GM18517 (cell line): ENCODE results near the gene THEM5.

Source experiments
- ATAC-seq: cut with Tn5 transposase; IDR thresholded peaks from one replicate; pipeline ENCODE4 v1.9.1; 2021; ENCODE audit warnings: mild to moderate bottlenecking, moderate library complexity; ENCODE audit not compliant: unreplicated experiment

The THEM5 gene

DNA sequence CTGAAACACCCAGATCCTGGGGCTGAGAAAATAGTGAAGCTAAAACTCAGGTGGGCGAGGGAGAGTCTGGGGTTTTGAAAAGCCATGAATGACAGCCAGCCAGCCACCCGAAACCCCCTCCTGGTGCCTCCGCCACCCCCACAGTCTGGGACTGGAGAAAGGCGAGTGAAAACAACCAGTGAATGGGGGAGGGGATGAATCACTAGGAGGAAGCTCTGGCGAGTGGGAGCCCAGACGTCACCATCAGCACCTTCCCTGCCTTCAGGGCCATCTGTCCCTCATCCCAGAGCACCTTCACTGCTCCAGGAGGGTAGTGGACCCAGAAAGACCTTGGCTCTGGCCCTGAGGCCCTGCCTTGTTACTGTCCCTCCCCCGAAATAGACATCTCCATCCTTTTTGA lies 31.1 kb downstream of the THEM5 start:
- no peak for ATAC-seq

GRCh38 chr1:151820940-151821339 lies 32.6 kb downstream of the THEM5 start:
- no peak for ATAC-seq

- no peak for ATAC-seq
Observed at GRCh38 chr1:151819976-151820623, 33.4 kb downstream of the THEM5 start.

GRCh38 chr1:151819227-151819835 lies 34.2 kb downstream of the THEM5 start:
- no peak for ATAC-seq

- no peak for ATAC-seq
Observed at GRCh38 chr1:151817353-151817730, 36.2 kb downstream of the THEM5 start.

DNA sequence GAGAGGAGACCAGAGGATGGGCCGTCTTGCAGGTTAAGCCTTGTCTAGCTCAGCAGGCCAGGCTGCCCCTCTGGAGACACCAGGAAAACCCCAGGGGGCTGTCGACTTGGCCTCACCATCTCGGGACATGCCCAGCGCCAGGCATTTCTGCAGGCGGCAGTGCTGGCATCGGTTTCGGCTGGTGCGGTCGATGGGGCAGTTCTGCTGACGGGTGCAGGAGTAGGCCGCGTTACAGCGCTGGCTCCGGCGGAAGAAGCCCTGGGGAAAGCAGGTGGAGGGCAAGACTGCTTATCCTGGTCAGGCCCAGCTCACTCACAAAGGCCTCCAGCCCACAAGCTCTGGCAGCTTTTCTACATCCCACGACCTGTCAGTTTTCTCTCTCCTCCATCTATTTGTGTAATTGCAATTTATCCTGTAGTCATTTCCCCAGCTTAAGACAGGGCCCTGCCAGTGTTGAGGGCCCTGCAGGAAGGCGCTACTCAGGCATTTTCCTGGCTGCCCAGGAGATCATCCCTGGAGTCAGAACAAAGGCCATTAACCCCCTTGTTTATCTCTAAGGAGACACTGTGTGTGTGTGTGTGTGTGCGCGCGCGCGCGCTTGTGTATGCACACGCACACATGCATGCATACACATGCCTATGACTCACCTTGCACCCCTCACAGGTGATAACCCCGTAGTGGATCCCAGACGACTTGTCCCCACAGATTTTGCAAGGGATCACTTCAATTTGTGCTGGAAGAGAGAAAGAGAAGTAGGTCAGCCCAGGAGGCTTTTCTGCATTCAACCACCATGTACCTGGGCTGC lies 36.8 kb downstream of the THEM5 start:
- ATAC-seq: no peak

DNA sequence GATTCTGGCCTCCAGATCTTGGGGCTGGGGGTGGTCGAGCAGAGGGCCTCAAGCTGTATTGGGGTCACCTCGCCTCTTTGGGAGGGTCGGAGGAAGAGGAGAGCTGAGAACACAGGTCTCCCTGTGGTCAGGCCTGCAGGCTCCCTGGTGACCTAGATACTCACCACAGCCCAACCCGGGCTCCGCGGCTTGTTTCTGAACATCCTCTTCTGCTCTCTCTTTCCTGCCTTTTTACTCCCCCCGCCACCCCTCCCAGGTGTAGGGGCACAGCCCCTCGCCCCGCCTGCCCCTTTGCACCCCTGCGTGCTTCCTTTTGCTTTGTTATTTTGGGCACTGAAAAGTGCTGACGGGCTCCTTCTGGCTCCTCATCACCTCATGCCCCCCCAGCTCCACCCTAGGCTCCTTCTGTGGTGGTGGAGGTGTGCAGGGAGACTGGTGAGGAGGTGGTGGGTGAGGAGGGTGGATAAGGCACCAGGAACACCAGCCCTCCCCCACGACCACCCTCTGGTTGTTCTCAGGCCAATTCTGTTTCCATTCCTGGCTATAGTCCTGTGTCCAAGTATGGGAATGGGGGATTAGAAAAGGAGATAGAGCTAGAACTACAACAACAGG lies 37.7 kb downstream of the THEM5 start:
- ATAC-seq: no peak

- ATAC-seq: no peak
Observed at GRCh38 chr1:151814971-151815545, 38.5 kb downstream of the THEM5 start.

DNA sequence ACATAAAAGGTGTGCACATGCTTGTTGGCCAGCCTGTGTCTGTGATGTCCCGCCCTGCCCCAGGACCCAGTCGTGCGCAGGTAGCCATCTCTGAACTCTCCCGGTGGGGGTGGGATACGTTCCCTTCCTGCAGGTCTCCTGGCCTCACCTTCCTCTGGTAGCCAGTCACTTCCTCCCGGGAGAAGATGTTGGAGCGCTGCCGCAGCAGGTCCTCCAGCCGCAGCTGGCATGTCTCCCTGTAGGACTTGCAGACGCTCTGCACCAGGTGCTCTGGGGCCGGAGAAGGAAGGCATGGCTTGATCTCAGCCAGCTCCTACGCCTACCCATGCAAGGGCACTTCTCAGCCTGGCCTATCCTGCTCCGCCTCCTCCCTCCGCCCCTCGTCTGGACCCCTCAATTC lies 39.1 kb downstream of the THEM5 start:
- ATAC-seq: no peak

DNA sequence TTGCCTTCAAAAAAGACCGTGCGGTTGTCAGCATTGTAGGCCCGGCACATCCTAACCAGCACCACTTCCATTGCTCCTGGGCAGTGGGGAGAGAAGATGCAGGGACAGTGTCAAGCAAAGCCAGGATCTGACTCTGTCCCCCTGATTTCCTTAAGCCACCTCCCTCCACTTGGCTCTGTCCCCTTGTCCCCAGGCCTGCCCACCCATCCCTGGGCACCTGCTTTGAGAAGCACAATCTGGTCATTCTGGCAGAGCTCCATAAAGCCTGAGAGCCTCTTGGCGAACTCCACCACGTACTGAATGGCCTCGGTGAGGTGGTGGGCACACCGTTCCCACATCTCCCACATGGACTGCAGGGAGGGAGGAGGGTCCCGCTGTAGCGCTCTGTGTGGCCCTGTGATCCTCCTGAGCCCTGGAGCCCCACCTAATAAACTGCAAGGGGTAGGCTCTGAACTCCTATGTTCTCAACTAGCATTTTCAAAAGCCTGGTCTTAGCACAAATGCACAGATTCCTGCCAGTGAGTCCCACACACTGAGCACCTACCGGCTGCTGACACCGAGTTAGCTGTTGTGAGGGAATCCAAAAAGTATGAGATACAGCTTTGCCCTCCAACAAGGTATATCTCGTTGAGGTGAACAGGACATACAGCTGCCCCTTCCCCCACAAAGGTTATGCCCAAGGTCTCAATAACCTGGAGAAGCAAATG lies 40.1 kb downstream of the THEM5 start:
- ATAC-seq: no peak

- ATAC-seq: no peak
Observed at GRCh38 chr1:151811181-151811580, 42.3 kb downstream of the THEM5 start.

DNA sequence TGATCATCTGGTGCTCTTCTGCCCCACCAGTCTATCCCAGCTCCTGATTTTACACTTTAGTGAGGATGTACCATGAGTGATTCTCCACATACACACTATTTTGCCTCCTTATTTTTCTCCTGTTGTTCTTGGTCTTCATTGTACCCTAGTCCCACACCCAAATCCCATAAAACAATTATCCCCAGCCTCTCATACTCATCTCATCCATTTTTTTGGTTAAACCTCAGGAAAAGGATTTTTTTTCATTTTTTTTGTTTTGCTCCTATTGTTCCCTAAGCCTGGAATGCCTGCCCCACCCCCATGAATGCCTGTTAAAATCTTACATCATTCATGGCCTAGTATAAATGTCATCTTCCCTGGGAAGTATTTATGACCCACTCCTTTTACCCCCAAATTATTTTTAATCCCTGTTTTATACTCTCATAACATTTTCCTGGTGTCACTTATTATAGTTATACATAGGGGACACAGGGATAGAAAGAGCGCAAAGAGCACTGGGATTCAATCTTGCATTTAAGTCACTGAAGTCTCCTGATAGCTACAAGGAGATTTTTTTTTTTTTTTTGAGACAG lies 43.4 kb downstream of the THEM5 start:
- ATAC-seq: no peak

GRCh38 chr1:151809290-151809984 lies 44.1 kb downstream of the THEM5 start:
- ATAC-seq: no peak

DNA sequence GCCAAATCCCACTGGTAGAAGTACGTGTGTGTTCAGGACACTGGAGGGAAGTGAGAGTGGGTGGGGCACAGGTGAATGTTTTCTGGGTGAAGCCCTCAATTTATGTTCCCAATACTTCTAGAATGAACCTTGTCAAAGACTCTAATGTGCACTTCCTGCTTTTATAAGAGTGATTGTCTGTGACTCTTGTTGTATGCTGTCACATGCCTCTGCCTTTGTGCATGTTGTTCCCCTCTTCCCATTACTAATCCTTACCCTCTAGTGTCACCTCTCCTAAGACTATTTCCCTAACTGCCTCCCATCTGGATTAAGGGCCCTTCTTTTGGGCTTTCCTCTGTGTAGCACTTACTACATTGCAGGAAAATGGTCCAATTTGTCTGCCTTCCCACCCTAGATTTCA lies 45.7 kb downstream of the THEM5 start:
- ATAC-seq: no peak

DNA sequence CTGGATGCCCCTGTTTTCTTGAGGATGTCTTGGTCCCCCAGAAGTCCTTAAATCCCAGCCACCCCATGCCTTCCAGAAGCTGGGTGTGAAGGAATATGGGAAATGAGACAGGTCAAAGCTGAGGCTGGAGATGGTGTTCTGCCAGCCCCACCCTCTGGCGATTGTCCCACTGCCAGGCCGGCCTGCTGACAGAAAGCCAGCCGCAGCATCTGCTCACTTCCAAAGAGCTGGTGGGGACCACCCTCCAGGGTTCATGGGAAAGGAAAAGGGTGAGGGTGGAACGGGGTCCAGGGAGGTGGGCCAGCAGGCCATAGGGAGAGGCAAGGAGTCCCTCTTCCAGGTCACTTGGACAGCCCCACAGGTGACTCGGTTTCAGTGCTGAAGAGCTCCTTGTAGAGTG lies 46.4 kb downstream of the THEM5 start:
- no peak for ATAC-seq

GRCh38 chr1:151806170-151806569 lies 47.3 kb downstream of the THEM5 start:
- ATAC-seq: no peak

DNA sequence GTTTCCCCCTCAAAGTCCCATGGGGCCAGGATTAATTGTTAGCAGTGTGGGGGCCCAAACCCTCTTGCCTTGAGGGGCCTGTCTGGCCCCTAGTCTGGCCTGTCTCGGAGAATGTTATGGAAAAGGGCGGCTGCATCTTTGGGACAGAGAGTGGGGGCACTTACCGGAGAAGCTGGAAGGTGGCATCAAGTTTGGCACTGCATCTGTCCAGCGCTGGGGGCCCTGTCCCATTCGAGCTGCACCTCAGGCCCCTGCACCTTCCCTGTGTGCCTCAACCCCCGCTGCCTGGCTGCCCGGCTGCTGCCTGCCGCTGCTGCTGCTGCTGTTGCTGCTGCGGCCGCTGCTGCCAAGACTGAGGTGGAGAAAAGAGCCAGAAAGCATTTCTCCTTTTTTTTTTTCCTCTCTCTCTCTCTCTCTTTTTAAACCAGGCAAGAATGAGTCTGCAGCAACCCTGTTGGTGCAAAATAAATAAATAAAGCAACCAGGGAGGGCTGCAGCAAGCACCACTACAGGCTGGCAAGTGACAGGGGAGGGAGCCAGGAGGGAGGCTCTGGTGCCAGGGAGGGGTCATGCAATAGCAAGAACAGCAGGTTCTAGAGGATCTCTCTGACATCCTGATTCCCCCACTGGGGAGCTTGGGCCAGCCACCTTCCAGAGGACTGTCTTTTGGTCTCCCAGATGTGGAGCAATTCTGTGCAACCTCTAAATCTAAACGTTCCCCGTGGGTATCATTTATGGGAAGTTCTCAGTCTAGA lies 48.3 kb downstream of the THEM5 start, which contains the start of gene LINGO4:
Gene LINGO4 (minus strand): TSS at position 354 of the 755 bp plus-strand sequence. CDS start 2,715 bp downstream, outside the sequence.
- ATAC-seq: no peak

- ATAC-seq: no peak
Observed at GRCh38 chr1:151803915-151804314, 49.6 kb downstream of the THEM5 start.

DNA sequence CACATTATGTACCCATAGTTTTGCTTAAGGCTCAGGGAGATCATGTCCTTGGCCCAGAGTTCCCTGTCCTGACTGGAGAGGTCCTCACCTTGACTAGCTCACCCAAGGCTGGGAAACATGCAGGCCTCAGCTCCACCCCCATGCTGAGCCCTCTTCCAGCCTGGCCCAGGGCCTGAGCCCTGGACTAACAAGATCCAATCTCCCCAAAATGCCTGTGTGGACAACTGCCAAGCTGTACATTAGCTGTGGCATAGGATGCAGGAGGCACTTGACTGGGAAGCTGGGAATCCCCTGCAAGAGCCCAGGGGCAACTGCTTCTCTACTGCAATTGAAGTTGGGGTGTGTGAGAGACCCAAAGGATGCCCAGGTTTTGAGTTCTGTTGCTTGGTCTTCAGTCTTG lies 50.3 kb downstream of the THEM5 start:
- ATAC-seq: no peak
